Measurements from ENCODE around the gene ZNF699.
"Not testable (repeated sequence)": the region's sequence is repeated elsewhere in the genome, so short reads cannot be mapped to it uniquely, and the experiment has no call there.

Gene ZNF699

DNA sequence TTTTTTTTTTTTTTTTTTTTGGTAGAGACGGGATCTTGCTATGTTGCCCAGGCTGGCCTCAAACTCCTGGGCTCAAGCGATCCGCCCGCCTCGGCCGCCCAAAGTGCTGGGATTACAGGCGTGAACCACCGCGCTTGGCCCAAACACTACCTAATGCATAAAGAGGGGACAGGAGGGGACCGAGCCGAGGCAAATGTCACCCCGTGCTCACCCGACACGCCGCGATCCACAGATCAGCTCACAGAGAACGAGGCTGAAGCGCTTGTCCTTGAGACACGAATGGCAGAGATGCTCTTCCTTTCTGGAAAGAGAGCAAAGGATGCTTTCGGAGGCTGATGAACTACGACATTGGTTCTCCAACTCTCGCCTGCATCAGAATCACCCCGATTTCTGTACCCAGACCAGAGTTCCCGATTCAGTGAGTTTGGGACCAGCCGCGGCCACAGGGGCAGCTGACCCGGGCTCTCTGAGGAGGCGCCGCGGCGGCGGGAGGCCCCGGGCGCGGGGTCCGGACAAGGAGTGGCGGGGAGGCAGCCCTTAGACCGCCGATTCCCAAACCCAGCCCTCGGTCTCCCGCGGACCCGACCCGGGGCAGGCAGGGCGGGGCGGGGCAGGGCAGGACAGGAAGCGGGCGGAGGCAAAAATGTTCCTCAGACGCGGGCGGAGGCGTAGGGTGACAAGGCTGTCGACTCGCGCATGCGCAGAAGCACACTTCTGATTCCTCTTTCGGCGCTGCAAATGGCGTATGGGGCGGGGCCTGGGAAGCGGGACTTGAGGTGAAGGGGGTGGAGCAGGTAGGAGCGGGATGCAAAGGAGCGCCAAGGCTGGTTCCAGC, at the start of gene ZNF699:
Gene ZNF699 (minus strand): TSS at position 700 of the 835 bp plus-strand sequence. CDS start 4,719 bp downstream, outside the sequence.
- peak; percentile 98 for DNase-seq (ENCODE audit: low read depth)

DNA sequence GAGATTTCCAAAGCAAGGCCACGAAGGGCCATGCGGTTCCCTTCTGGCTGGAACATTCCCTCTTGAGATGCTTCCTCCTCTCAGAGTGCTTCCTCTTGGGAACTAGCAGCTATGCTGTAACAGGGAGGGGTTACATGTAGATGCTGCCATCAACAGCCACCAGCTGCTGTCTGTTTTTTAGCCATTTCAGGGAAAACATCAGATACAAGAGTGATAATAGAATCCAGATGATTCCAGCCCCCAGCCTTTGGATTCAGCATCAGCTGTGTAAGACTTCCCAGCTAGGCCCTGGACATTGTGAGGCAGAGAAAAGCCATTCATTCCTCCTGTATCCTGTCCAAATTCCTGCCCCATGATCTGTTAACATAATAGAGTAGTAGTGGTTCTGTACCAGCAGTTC, 45.0 kb upstream of the ZNF699 start:
- peak; percentile 2 for DNase-seq (ENCODE audit: low read depth)

DNA sequence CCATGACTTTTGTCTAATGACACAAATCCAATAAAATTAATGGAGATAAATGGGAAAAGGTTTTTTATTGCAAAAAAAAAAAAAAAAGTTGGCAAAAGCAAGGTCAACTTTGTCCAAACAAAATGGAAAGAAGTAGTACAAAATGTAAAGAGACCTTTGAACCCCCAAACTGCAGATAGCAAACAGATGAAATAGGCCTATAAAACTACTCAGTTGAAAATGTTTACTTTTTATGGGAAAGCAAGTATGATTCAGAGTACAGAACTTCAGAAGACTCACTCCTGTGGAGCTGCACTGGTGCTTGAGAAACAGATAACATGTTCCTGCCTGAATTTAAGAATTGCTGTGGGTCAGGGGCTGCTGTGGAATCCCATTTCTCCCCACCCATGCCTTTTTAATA, 43.4 kb upstream of the ZNF699 start:
- no peak for DNase-seq (ENCODE audit: low read depth)

DNA sequence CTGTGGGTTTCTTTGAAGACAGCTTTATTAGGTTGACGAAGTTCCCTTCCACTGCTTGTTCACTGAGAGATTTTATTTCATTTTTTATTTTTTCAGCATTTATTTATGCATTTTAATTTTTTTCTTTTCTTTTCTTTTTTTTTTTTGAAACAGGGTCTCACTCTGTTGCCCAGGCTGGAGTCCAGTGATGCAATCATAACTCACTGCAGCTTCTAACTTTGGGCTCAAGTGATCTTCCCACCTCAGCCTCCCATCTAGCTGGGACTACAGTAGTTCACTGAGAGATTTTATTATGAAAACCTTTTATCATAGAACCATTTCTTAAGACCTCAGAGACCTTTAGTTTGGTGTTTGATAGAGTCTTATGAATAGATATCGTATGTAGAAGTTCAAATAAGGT, 42.9 kb upstream of the ZNF699 start:
- no peak for DNase-seq (ENCODE audit: low read depth)

DNA sequence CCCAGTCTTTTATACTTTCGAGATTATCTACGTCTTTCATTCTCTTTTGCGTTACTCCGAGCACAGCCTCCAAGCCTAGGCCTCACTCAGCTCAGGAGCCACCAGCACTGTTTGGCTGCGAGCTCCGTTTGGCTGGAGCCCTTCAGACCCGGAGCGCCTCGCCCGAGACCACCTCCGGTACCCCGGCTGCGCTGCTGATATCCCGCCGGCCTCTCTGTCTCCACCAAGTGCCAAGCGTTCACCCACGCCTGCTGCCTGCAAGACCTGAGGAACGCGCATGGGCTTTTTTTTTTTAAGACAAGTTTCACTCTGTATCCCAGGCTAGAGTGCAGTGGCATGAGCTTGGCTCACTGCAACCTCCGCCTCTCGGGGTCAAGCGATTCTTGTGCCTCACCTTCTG, 39.0 kb upstream of the ZNF699 start:
- no peak for DNase-seq (ENCODE audit: low read depth)

DNA sequence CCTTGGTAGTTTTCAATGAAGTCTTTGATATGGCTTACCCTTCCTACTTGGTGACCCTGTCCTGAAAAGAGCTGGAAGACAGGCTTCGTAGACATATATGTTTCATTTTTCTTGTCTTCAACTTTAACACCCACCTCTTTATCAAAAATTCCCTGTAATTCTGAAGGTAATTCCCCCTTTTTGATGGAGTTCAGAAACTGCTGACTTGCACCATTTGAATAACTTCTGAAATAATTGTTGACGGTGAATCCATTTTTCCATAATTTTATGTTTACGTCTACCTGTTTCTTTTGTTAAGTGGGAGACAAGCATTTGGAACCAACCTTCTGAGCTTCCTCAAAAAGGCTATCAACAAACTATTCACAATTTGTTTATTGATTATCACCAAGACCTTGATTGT, 38.6 kb upstream of the ZNF699 start:
- DNase-seq (ENCODE audit: low read depth): no peak

DNA sequence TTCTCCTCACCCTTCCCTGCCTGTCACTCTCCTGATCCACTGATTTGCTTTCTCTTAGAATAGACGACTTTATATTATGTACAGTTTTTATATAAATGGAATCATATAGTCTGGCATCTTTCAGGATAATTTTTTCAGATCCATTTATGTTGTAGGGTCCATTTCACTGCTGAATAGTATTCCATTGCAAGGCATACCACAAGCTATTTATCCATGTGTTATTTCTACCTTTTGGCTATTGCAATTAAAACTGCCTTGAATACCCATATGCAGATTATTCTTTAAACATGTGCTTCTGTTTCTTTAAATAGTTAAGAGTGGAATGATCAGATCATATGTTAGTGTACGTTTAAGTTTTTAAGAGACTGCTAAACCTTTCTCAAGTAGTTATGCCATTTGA, 35.4 kb upstream of the ZNF699 start:
- DNase-seq (ENCODE audit: low read depth): no peak

DNA sequence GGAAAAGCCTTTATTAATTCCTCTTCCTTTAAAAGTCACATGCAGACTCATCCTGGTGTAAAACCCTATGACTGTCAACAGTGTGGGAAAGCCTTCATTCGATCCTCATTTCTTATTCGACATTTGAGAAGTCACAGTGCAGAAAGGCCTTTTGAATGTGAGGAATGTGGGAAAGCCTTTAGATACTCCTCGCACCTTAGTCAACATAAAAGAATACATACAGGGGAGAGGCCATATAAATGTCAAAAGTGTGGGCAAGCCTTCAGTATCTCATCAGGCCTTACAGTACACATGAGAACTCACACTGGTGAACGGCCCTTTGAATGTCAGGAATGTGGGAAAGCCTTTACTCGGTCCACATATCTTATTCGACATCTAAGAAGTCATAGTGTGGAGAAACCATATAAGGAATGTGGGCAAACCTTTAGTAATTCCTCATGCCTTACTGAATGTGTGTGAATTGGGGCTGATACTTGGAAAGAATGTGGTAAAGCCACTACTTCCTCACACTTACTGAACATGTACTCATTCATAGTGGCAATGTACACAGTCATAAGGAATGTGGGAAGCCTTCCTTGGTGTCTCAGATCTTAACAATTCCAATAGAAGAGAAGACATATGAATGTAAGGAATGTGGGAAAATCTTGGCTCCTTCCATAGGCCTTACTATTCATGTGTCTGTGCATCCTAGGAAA, 33.1 kb upstream of the ZNF699 start:
- DNase-seq (ENCODE audit: low read depth): no peak

DNA sequence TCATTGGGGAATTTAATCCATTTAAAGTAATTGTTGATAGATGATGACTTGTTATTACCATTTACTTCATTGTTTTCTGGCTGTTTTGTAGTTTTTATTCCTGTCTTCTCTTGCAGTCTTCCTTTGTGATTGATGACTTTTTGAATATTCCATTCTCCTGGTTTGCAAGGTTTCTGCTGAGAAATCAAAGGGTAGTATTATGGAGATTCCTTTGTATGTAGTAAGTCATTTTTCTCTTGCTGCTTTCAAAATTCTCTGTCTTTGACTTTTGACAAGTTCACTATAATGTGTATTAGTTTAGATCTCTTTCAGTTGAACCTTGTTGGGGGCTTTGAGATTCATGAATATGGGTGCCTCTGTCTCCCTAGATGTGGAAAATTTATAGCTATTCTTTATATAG, 20.4 kb upstream of the ZNF699 start:
- no peak for DNase-seq (ENCODE audit: low read depth)

DNA sequence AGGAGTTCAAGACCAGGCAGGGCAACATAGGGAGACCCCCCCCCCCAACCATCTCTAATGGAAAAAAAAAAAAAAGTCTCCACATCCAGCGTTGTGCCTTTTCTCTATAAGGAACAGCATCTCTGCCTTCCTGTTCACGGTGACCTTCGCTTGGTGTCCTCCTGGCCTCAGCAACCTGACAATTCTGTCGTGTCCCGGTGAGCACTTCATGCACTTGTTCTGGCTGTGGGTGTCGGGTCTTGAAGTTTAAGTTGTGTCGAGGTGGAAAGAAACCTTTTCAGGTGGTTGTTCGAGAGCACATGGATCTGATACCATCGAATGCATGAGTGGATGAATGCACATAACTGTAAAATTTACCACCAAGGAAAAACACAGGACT, 14.9 kb upstream of the ZNF699 start:
- no peak for DNase-seq (ENCODE audit: low read depth)

DNA sequence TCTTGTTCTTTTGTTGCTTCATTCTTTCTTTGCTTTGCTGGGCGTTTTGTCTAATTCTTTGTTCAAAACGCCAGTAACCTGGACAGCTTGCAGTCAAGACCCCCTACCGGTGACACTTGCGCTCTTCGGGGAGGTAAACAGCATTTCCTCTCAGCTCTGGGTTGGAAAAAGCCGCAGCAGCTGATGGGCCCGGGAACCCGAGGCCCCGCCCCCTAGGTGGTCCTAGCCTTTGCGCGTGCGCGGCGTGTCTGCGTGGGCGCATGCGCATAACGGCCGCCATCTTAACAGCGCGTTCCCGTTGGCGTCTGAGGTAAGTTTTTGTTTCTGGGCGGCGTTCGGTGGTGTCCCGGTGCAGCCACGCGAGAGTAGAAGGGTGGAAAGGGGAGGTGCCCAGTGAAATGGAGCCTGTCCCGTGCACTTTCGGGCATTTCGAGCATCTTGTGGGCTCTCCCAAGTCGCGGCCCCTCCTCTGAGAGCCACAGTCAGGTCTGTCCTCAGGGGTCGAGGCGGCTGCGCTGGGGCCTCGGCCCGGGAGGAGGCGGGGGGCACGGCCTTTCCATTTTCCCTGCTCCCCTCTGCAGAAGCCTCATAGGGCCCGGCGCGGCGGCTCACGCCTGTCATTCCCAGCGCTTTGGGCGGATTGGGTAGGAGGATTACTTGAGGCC, 14.4 kb upstream of the ZNF699 start, which contains the start of gene ZNF559:
Gene ZNF559 (plus strand): TSS at position 261 of the 665 bp plus-strand sequence. CDS start 14,371 bp downstream, outside the sequence.
- peak; percentile 96 for DNase-seq (ENCODE audit: low read depth)

DNA sequence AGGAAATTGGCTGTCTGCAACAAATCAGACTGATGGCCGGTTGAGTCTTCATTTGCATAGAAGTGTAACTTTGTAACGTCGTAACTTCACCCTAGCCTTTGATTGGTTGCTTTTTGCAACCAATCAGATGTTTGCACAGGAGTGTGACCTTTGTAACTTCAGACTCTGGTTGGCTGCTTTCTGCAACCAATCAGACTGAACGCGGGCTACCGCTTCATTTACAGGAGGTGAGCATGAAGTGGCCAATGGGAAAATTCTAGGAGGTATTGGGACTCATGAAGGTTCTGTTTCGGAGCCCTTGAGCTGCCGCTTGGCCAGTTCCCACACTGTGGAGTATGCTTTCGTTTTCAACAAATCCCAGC, 13.9 kb upstream of the ZNF699 start:
- peak; percentile 83 for DNase-seq (ENCODE audit: low read depth)

DNA sequence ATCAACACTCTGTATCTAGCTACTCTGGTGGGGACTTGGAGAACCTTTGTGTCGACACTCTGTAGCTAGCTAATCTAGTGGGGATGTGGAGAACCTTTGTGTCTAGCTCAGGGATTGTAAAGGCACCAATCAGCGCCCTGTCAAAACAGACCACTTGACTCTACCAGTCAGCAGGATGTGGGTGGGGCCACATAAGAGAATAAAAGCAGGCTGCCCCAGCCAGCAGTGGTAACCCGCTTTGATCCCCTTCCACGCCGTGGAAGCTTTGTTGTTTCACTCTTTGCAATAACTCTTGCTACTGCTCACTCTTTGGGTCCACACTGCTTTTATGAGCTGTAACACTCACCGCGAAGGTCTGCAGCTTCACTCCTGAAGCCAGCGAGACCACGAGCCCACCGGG, 12.6 kb upstream of the ZNF699 start:
- not testable (repeated sequence) for DNase-seq (ENCODE audit: low read depth)

DNA sequence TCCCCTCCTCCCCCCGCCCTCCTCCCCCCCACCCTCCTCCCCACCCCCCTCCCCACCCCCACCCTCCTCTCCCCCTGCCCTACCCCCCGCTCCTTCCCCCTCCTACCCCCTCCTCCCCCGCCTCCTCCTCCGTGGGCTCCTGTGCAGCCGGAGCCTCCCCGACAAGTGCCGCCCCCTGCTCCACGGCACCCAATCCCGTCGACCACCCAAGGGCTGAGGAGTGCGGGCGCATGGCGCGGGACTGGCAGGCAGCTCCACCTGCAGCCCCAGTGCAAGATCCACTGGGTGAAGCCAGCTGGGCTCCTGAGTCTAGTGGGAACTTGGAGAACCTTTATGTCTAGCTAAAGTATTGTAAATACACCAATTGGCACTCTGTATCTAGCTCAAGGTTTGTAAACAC, 12.1 kb upstream of the ZNF699 start:
- DNase-seq (ENCODE audit: low read depth): not testable (repeated sequence)

DNA sequence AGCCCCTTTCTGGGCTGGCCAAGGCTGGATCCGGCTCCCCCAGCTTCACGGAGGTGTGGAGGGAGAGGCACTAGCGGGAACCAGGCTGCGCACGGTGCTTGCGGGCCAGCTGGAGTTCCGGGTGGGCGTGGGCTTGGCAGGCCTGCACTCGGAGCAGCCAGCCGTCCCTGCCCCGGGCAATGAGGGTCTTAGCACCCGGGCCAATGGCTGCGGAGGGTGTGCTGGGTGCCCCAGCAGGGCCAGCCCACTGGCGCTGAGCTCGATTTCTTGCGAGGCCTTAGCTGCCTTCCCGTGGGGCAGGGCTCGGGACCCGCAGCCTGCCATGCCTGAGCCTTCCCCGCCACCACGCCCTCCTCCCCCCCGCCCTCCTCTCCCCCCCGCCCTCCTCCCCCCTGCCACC, 11.7 kb upstream of the ZNF699 start:
- DNase-seq (ENCODE audit: low read depth): no peak

DNA sequence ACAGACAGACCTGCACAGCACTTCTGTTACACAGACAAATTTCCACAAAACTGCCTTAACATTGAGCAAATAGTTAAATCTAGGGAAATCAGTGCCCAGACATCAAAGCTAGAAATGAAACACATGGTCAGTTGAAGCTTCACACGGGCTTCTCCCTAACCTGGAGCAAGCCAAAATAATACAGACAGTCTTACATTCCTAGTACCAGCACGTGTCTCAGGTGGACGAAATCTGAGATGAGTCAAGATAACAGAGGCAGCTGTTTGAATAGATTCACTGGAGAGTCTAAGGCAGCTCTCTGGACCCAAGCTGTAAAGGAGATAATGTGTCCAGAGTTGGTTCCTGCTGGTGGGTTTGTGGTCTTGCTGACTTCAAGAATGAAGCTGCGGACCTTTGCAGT, 4.1 kb upstream of the ZNF699 start:
- DNase-seq (ENCODE audit: low read depth): no peak

DNA sequence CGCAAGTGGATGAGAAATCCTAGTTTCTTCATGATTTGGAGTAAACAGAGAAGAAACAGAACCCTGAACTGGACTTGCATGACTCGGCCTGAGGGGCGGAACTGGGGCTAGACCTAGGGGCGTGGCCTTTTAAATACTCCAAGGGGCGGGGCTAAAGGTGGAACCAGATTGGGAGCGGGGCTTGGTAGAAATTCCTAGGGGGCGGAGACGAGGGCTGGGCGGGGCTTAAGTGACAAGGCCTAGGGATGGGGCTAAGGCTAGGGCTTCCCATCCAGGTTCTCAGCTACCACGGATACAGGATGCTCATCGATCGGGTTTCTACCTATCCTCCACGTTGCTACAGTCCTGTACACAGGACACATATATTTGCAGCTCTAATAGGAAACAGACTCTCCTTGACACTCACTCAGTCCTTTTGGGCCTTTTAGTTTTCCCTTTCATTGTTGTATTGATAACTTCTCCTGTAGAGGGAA, 372 bp upstream of the ZNF699 start:
- peak; percentile 89 for DNase-seq (ENCODE audit: low read depth)

DNA sequence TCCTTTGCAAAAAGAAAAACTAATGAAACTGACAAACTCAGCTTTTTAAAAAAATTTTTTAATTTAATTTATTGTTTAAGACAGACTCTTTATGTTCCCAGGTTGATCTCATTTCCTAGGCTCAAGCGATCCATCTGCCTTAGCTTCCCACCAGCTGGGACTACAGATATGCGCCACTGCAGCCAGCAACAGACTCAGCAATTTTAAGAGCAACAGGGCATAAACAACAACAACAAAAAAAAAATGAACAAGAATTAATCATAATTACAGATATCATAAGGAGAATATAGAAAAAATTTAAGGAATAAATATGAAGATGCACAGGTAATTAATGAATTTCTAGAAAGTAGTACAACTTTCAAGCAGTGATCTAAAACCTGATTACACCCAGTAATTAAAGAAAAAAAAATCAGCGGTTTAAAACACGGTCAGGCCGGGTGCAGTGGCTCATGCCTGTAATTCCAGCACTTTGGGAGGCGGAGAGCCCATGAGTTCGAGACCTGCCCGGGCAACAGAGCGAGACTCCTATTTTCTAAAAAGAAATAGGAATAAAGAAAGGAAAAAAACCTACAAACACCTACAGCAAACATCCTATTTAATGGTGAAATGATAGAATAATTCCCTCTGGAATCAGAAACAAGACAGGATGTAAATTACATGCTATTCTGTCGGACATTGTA, 1.4 kb downstream of the ZNF699 start:
- DNase-seq (ENCODE audit: low read depth): no peak

DNA sequence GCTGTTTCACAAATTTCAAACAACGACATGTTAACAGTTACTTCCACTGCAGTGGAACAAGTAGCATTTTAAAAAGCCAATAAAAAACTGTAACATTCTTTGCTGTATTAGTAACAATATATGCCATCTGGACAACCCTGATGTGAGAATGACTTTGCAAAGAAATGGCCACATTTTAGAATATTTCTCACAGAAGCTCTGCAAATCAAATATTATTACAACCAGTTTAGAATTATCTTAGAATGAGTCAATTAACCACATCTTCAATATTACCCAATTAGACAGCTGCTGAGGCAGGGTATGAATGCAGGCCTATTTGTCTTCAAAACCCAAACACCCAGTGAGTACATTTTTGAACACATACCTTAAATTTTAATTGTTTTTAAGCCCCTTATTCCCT, 3.2 kb downstream of the ZNF699 start:
- peak; percentile 91 for DNase-seq (ENCODE audit: low read depth)

DNA sequence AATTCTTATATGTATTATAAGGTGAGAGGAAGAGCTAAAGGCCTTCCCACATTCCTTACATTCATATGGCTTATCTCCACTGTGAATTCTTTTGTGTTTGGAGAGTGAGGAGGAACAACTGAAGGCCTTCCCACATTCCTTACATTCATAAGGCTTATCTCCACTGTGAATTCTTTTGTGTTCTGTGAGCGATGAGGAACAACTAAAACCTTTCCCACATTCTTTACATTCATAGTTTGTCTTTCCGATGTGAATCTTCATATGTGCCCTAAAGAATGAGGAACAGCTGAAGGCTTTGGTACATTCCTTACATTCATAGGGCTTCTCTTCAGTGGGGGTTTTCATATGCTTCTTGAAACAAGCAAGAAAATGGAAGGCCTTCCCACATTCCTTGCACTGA, 13.3 kb downstream of the ZNF699 start:
- DNase-seq (ENCODE audit: low read depth): peak; percentile 8

DNA sequence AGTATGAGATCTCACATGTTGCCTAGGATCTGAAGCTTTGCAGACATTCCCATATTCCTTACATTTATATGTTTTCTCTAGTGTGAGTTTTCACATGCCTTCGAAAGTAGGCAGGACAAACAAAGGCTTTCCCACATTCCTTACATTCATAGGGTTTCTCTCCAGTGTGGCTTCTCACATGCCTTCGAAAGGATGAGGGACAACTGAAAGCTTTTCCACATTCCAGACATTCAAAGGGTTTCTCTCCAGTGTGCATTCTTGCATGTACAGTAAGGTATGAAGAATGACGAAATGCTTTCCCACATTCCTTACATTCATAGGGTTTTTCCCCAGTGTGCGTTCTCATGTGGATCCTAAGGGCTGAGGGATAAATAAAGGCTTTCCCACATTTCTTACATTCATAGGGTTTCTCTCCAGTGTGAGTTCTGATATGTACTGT, 14.2 kb downstream of the ZNF699 start:
- peak; percentile 27 for DNase-seq (ENCODE audit: low read depth)

DNA sequence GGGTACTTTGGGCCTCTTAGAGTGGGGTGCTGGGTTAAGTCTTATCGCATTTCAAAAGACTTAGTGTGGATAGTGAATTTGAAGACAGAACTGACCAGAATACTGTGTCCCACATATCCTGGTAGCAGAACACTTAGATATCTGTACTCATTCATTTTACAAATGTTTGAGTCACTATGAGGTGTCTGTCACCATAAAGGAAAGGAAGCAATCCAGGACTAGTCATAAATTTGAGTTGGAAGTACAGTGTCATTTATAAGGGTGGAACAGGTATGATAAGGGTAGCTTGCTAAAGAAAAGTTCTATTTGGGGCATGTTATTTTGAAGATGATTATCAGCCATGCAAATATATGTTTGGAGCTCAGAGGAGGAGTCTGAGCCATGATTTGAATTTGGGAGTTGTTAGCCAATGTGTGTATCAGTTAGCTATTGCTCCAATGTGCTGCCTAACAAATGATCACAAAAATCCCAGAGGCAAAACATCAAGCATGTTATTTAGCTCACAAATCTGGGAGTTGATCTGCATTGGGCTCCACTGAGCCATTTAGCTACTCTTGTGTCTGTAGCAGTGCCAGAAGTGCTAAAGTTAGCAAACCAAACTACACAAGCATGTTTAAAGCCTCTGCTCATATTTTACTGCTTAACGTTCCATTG, 20.3 kb downstream of the ZNF699 start:
- no peak for DNase-seq (ENCODE audit: low read depth)

Measured in EH (cell line).